ENCODE results near the gene MACO1.
"Not testable (repeated sequence)": the region's sequence is repeated elsewhere in the genome, so short reads cannot be mapped to it uniquely, and the experiment has no call there.

GRCh38 chr1:25397549-25397948 is 33.1 kb upstream of the MACO1 start:
- not testable (repeated sequence) for TF ChIP-seq PCBP2 (optimal IDR thresholded peaks at IDR 0.05; ENCODE audit: low read depth, low read length, poor library complexity, severe bottlenecking); POLR2A (IDR thresholded peaks at IDR 0.05; ENCODE audit: insufficient read depth in 1 of 2, low read depth in 2 of 2, low read length in 2 of 2); CEBPB (IDR thresholded peaks at IDR 0.05; ENCODE audit: borderline replicate concordance, low read depth, low read length); RARG (CRISPR knock-in tag; IDR thresholded peaks at IDR 0.05; ENCODE audit: low read depth); PHF8 (CRISPR knock-in tag; IDR thresholded peaks at IDR 0.05); HNRNPLL (IDR thresholded peaks at IDR 0.05; ENCODE audit: low read depth, low read length, poor library complexity, severe bottlenecking); ZSCAN29 (CRISPR knock-in tag; conservative IDR thresholded peaks at IDR 0.05)
- TF ChIP-seq, protein P1, sequence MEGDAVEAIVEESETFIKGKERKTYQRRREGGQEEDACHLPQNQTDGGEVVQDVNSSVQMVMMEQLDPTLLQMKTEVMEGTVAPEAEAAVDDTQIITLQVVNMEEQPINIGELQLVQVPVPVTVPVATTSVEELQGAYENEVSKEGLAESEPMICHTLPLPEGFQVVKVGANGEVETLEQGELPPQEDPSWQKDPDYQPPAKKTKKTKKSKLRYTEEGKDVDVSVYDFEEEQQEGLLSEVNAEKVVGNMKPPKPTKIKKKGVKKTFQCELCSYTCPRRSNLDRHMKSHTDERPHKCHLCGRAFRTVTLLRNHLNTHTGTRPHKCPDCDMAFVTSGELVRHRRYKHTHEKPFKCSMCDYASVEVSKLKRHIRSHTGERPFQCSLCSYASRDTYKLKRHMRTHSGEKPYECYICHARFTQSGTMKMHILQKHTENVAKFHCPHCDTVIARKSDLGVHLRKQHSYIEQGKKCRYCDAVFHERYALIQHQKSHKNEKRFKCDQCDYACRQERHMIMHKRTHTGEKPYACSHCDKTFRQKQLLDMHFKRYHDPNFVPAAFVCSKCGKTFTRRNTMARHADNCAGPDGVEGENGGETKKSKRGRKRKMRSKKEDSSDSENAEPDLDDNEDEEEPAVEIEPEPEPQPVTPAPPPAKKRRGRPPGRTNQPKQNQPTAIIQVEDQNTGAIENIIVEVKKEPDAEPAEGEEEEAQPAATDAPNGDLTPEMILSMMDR (CRISPR knock-in tag; IDR thresholded peaks at IDR 0.05), result not testable (repeated sequence)
- TF ChIP-seq, protein P2, sequence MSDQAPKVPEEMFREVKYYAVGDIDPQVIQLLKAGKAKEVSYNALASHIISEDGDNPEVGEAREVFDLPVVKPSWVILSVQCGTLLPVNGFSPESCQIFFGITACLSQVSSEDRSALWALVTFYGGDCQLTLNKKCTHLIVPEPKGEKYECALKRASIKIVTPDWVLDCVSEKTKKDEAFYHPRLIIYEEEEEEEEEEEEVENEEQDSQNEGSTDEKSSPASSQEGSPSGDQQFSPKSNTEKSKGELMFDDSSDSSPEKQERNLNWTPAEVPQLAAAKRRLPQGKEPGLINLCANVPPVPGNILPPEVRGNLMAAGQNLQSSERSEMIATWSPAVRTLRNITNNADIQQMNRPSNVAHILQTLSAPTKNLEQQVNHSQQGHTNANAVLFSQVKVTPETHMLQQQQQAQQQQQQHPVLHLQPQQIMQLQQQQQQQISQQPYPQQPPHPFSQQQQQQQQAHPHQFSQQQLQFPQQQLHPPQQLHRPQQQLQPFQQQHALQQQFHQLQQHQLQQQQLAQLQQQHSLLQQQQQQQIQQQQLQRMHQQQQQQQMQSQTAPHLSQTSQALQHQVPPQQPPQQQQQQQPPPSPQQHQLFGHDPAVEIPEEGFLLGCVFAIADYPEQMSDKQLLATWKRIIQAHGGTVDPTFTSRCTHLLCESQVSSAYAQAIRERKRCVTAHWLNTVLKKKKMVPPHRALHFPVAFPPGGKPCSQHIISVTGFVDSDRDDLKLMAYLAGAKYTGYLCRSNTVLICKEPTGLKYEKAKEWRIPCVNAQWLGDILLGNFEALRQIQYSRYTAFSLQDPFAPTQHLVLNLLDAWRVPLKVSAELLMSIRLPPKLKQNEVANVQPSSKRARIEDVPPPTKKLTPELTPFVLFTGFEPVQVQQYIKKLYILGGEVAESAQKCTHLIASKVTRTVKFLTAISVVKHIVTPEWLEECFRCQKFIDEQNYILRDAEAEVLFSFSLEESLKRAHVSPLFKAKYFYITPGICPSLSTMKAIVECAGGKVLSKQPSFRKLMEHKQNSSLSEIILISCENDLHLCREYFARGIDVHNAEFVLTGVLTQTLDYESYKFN (CRISPR knock-in tag; conservative IDR thresholded peaks at IDR 0.05), result not testable (repeated sequence)

Data from HepG2 (cell line).